K562 (cell line): Measurements from ENCODE around the gene RRM2. TPM values are rescaled to one million over a fixed set of nuclear protein-coding genes. Genes with fewer than 3 reads are reported as not detected.

ENCODE experiments used
- ATAC-seq: fragments of 200-7000 bp; cut with Tn5 transposase; 3 replicates; pipeline ENCODE4 v1.9.1; 2020; ENCODE audit warnings: moderate library complexity
- BruUV-seq: library from RNA; stranded (reverse); fragments of 400-500 nt; replicated peaks from 2 replicates; lab custom pipeline; 2021; lab: Mats Ljungman, UMichigan
- CTCF ChIA-PET: fragments of 300-600 bp; formaldehyde crosslinking; extraction: SDS; loops from one replicate; lab custom pipeline; 2021; ENCODE audit warnings: low intra/inter-chr PET ratio; lab: Yijun Ruan, JAX
- POLR2A ChIA-PET: fragments of 300-600, 350-650 bp; sonication (Branson Sonifier 250); formaldehyde crosslinking; extraction: SDS; loops from one replicate; lab custom pipeline; 2021; ENCODE audit warnings: antibody characterized with exemption, inconsistent platforms; lab: Yijun Ruan, JAX
- DNase-seq, 4 experiments: peaks; one replicate each; pipeline versions ENCODE4 v3.0.0 to v3.0.0-alpha.2; 2011 to 2018; ENCODE audit warnings: low spot score in 3 of 4, mixed read lengths in 3 of 4; ENCODE audit errors: extremely low read depth in 1 of 4
- FAIRE-seq: peaks from 2 replicates; lab custom pipeline; 2011; peaks lifted over from hg19 to GRCh38; lab: Jason Lieb, UNC
- H2AFZ ChIP-seq: 2 replicates; pipeline ENCODE4 v1.6.0; 2011; ENCODE audit warnings: low read depth, low read length, control low read depth, inconsistent platforms
- H3K27ac ChIP-seq: fragments of 200-600 bp; 3 replicates; pipeline ENCODE4 v1.8.0; 2011; ENCODE audit warnings: low read depth, mild to moderate bottlenecking, control low read depth, inconsistent platforms, low read length, moderate library complexity, mixed read lengths; ENCODE audit errors: extremely low read depth
- H3K27me3 ChIP-seq, 2 experiments: fragments of 300-600 bp in 1 of 2; 2 replicates in 1 of 2; 3 replicates in 1 of 2; pipeline versions ENCODE4 v1.6.0 to v1.8.0; 2011; ENCODE audit warnings: inconsistent platforms in 2 of 2, low read length in 2 of 2, mild to moderate bottlenecking in 1 of 2, mixed read lengths in 1 of 2, moderate library complexity in 1 of 2; ENCODE audit not compliant: control insufficient read depth in 2 of 2, insufficient read depth in 2 of 2
- H3K36me3 ChIP-seq: fragments of 300-600 bp; 3 replicates; pipeline ENCODE4 v1.8.0; 2011; ENCODE audit warnings: mild to moderate bottlenecking, low read length, inconsistent platforms; ENCODE audit not compliant: control insufficient read depth, insufficient read depth
- H3K4me1 ChIP-seq, 2 experiments: fragments of 200-600 bp in 1 of 2; replicated peaks in 1 of 2; 2 replicates in 1 of 2; 3 replicates in 1 of 2; pipeline versions ENCODE4 v1.5.1 to v1.8.0; 2011; ENCODE audit warnings: inconsistent platforms in 2 of 2, low read length in 2 of 2, mild to moderate bottlenecking in 1 of 2, mixed read lengths in 1 of 2, moderate library complexity in 1 of 2; ENCODE audit not compliant: control insufficient read depth in 2 of 2, insufficient read depth in 2 of 2
- H3K4me2 ChIP-seq: 2 replicates; pipeline ENCODE4 v1.6.1; 2011; ENCODE audit warnings: low read length, control low read depth, inconsistent platforms, mixed read lengths; ENCODE audit not compliant: insufficient read depth
- H3K4me3 ChIP-seq: fragments of 200-600 bp; sonication (generic), shearing (Covaris generic); 2 replicates; pipeline ENCODE4 v1.5.1; 2016; ENCODE audit warnings: control low read depth, inconsistent platforms
- H3K79me2 ChIP-seq: fragments of 200-600 bp; 3 replicates; pipeline ENCODE4 v1.8.0; 2011; ENCODE audit warnings: low read length, inconsistent platforms; ENCODE audit not compliant: control insufficient read depth, insufficient read depth
- H3K9ac ChIP-seq, 2 experiments: 2 replicates each; pipeline versions ENCODE4 v1.6.0 to v1.6.1; 2011; ENCODE audit warnings: low read depth in 2 of 2, low read length in 2 of 2, control low read depth in 1 of 2, inconsistent platforms in 1 of 2, mild to moderate bottlenecking in 1 of 2, mixed read lengths in 1 of 2; ENCODE audit not compliant: insufficient read depth in 1 of 2
- H3K9me1 ChIP-seq: one replicate; pipeline ENCODE4 v1.6.0; 2011; ENCODE audit warnings: inconsistent platforms, mild to moderate bottlenecking, low read length, moderate library complexity; ENCODE audit not compliant: control insufficient read depth, insufficient read depth
- H3K9me3 ChIP-seq: replicated peaks from 2 replicates; pipeline ENCODE4 v1.5.1; 2011; ENCODE audit warnings: low read depth, low read length, inconsistent platforms; ENCODE audit not compliant: control insufficient read depth, insufficient read depth
- H4K20me1 ChIP-seq: replicated peaks from 2 replicates; pipeline ENCODE4 v1.6.1; 2011; ENCODE audit warnings: low read length, inconsistent platforms, mixed read lengths; ENCODE audit not compliant: control insufficient read depth, insufficient read depth
- ATF6 ChIP-seq: sonication (generic); formaldehyde crosslinking; IDR thresholded peaks from 2 replicates; pipeline ENCODE4 v1.4.0; 2020; ENCODE audit warnings: mild to moderate bottlenecking, missing genetic modification reagents
- ETV1 ChIP-seq: fragments of 450-650 bp; conservative IDR thresholded peaks from 2 replicates; pipeline ENCODE4 v1.6.1; 2016; ENCODE audit warnings: missing genetic modification characterization, control low read depth, low read depth, missing compliant biosample characterization
- KAT2B ChIP-seq: IDR thresholded peaks from one replicate; pipeline ENCODE4 v1.6.1; 2012; ENCODE audit warnings: low read depth, mild to moderate bottlenecking, control low read depth, inconsistent platforms, low read length, moderate library complexity
- NCOR1 ChIP-seq: fragments of 450-650 bp; IDR thresholded peaks from 2 replicates; pipeline ENCODE4 v1.6.1; 2016; ENCODE audit warnings: mild to moderate bottlenecking, moderate library complexity
- PCBP1 ChIP-seq: fragments of 200-400 bp; formaldehyde crosslinking; IDR thresholded peaks from 2 replicates; pipeline ENCODE4 v1.6.1; 2018; ENCODE audit warnings: mild to moderate bottlenecking, low read depth, low read length; ENCODE audit not compliant: poor library complexity, severe bottlenecking
- RBFOX2 ChIP-seq: fragments of 200-400 bp; formaldehyde crosslinking; IDR thresholded peaks from 2 replicates; pipeline ENCODE4 v1.6.1; 2017; ENCODE audit warnings: low read depth, mild to moderate bottlenecking, low read length, moderate library complexity
- RHOXF2B ChIP-seq: fragments of 250-450 bp; sonication (Bioruptor Pico); conservative IDR thresholded peaks from 2 replicates; pipeline ENCODE4 v1.5.1; 2021
- SIX5 ChIP-seq, 2 experiments: IDR thresholded peaks; 2 replicates each; pipeline ENCODE4 v1.6.1; 2011; ENCODE audit warnings: low read length in 2 of 2, borderline replicate concordance in 1 of 2, low read depth in 1 of 2, mild to moderate bottlenecking in 1 of 2, moderate library complexity in 1 of 2; ENCODE audit not compliant: insufficient read depth in 1 of 2
- SUPT5H ChIP-seq: fragments of 450-650 bp; IDR thresholded peaks from 2 replicates; pipeline ENCODE4 v1.6.1; 2016
- USF1 ChIP-seq: sonication (generic); formaldehyde crosslinking; IDR thresholded peaks from 2 replicates; pipeline ENCODE4 v1.9.0; 2022; ENCODE audit warnings: mild to moderate bottlenecking, missing genetic modification reagents
- ZBTB9 ChIP-seq: fragments of 450-650 bp; formaldehyde crosslinking; IDR thresholded peaks from 2 replicates; pipeline ENCODE4 v1.4.0; 2020; ENCODE audit warnings: mild to moderate bottlenecking, moderate library complexity
- ZNF121 ChIP-seq: sonication (generic); formaldehyde crosslinking; conservative IDR thresholded peaks from 2 replicates; pipeline ENCODE4 v1.8.0; 2022; ENCODE audit warnings: missing genetic modification reagents
- ZNF75A ChIP-seq: fragments of 450-650 bp; formaldehyde crosslinking; IDR thresholded peaks from 2 replicates; pipeline ENCODE4 v1.4.0; 2020; ENCODE audit warnings: mild to moderate bottlenecking
- WGBS: fragments of 100-300 bp; shearing (Covaris generic); methylation state at CpG from one replicate; pipeline ENCODE4 v1.1.6; 2016; ENCODE audit warnings: low coverage, mixed read lengths; ENCODE audit not compliant: insufficient coverage; ENCODE audit errors: missing lambda C conversion rate; 5-methylcytosine and 5-hydroxymethylcytosine counted together
- in situ Hi-C: fragments of 300-500 bp; cut with MboI; formaldehyde crosslinking; loops from 4 replicates; pipeline ENCODE4 v1.15.0; 2018; ENCODE audit warnings: inconsistent platforms, mixed read lengths
- intact Hi-C: fragments of 100-400 bp; cut with micrococcal nuclease; formaldehyde crosslinking; loops from 2 replicates; pipeline ENCODE4 v1.14.2; 2022
- polyA plus RNA-seq, 8 experiments: library from polyadenylated mRNA; depleted of rRNA in 4 of 8; stranded (reverse) in 5 of 8; unstranded in 3 of 8; fragments of >200 nt; fragmentation: Nextera tagmentation in 2 of 8; fragmentation: Illumina TruSeq in 1 of 8; extraction: Ambion mirVana in 2 of 8; extraction: Trizol in 1 of 8; gene quantifications; 2 replicates each; pipeline versions ENCODE4 v1.2.1 to v1.2.3, GENCODE V29; 2011 to 2014; ENCODE audit warnings: inconsistent platforms in 1 of 8, missing spikeins in 1 of 8
- total RNA-seq, 7 experiments: library from RNA; depleted of rRNA in 6 of 7; stranded (reverse); fragments of >200 nt in 6 of 7; fragmentation: Illumina TruSeq in 2 of 7; extraction: Trizol in 2 of 7; gene quantifications; 2 replicates each; pipeline versions ENCODE4 v1.2.1 to v1.2.3, GENCODE V29; 2011 to 2021; ENCODE audit warnings: low replicate concordance in 1 of 7
- TF ChIP-seq, protein P1 (sequence below): fragments of 250-450 bp; sonication (Bioruptor Pico); IDR thresholded peaks from 2 replicates; pipeline ENCODE4 v1.4.0; 2020

RRM2 gene
- total and polyA plus RNA-seq, 9 of the 15 experiments (the other 6 are each of a cell fraction or from before 2014, with no cell fraction given) = 50.1 to 244 (median 128) TPM

DNA sequence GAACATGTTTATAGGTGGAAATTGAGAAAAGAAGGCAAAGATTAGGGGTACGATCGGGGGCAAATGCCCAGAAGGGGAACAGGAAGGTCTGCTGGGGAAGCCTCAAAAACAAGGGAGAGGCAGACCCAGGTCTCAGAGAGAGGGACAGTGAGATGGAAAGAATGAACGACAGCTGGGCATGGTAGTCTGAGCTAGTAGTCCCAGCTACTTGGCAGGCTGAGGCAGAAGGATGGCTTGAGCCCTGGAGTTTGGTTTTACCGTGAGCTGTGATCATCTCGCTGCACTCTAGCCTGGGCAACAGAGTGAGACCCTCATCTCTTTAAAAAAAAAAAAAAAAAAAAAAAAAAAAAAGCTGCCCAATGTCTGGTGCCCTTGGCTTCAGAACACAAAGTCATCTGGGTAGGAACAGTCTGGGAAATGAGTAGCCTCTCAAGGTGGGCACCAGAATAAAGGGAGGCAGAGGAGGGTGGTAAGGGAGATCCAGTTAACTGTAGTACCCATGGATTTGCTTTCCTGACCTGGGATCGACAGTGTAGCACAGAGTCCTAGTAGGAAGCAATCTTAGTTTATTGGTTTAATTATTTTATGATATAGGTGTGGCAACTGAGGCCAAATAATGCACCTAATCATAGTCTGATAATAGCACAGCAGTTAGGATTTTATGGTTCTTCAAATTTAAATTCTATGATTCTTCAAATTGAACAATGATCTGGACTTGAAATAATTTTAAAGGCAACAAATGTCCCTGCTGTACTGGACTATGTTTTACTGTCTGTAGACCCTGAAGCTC, 3.5 kb downstream of the RRM2 start:
- CTCF ChIA-PET = interaction anchor here (1.1 kb wide), 1 partner anchor 308 kb away, joined by 3 read pairs; no protein-coding TSS in a partner anchor
- intact Hi-C loops (no loop called here), in situ Hi-C loops (no loop called here)
- Histone ChIP-seq H3K27ac (no peak overlapping the region), H3K4me1 (peaks cover 14 to 22% of the 10 kb centered on the region in 2 experiments; a peak in 4 of 5 replicates), H3K4me2 (0 out of 2 replicates have a peak overlapping the region, but pooled peaks have one; percentile 6), H2AFZ (no peak overlapping the region), H4K20me1 (peaks cover 3% of the 10 kb centered on the region; the same call in 1 of the 2 replicates), H3K36me3 (peaks cover 79% of the 10 kb centered on the region), H3K9me3 (no peaks in the 10 kb centered on the region), H3K9me1 (no peaks in the 10 kb centered on the region), H3K9ac (peak overlapping the region in 1 of 2 experiments; percentile 74; a peak in 1 of 4 replicates), H3K27me3 (no peaks in the 10 kb centered on the region), H3K79me2 (peaks cover 81% of the 10 kb centered on the region), H3K4me3 (no peak overlapping the region)
- WGBS = 92% methylated on average over 6 of the region's 6 CpGs
- BruUV-seq = no TSS peak
- POLR2A ChIA-PET = interaction anchor here (0.6 to 5.1 kb wide), 10 partner anchors 8 to 705 kb away, joined by 3 to 44 read pairs (median 3); no protein-coding TSS in a partner anchor
- FAIRE-seq (no peak), ATAC-seq (no peak), DNase-seq (peak in 1 of 4 experiments; percentile 3)
- TF ChIP-seq PCBP1 (no peak), ATF6 (no peak), SUPT5H (peak; percentile 47; the same call in 1 of the 2 replicates), ETV1 (tag) (no peak), RHOXF2B (CRISPR knock-in tag) (no peak), ZNF75A (CRISPR knock-in tag) (no peak), KAT2B (no peak), USF1 (no peak), NCOR1 (no peak), ZNF121 (CRISPR knock-in tag) (peak; percentile 68), ZBTB9 (CRISPR knock-in tag) (no peak), RBFOX2 (peak; percentile 52; the same call in 1 of the 2 replicates), SIX5 (IDR thresholded peaks at IDR 0.05; ENCODE audit: borderline replicate concordance in 1 of 2, insufficient read depth in 1 of 2, low read depth in 1 of 2, low read length in 2 of 2) (no peak)
- TF ChIP-seq, protein P1, sequence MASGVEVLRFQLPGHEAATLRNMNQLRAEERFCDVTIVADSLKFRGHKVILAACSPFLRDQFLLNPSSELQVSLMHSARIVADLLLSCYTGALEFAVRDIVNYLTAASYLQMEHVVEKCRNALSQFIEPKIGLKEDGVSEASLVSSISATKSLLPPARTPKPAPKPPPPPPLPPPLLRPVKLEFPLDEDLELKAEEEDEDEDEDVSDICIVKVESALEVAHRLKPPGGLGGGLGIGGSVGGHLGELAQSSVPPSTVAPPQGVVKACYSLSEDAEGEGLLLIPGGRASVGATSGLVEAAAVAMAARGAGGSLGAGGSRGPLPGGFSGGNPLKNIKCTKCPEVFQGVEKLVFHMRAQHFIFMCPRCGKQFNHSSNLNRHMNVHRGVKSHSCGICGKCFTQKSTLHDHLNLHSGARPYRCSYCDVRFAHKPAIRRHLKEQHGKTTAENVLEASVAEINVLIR (CRISPR knock-in tag) = no peak
